GM12878 (cell line): ENCODE measurements around the gene G2E3. TPM values are rescaled to one million over a fixed set of nuclear protein-coding genes. Genes with fewer than 3 reads are reported as not detected.

Experiments used
- ATAC-seq: fragments of 200-7000 bp; cut with Tn5 transposase; 3 replicates; pipeline ENCODE4 v1.9.1; 2020; ENCODE audit warnings: mild to moderate bottlenecking, moderate library complexity
- BruUV-seq: library from RNA; stranded (reverse); fragments of 400-500 nt; replicated peaks from 2 replicates; lab custom pipeline; 2021; lab: Mats Ljungman, UMichigan
- CTCF ChIA-PET: fragments of 300-600 bp; sonication (Branson Sonifier 250); formaldehyde crosslinking; extraction: SDS; loops from one replicate; lab custom pipeline; 2021; ENCODE audit warnings: inconsistent platforms; lab: Yijun Ruan, JAX
- POLR2A ChIA-PET: fragments of 350-600 bp; formaldehyde crosslinking; extraction: SDS; loops from one replicate; lab custom pipeline; 2021; ENCODE audit warnings: inconsistent platforms; lab: Charles Lee
- RAD21 ChIA-PET: fragments of 300-600 bp; sonication (Branson Sonifier 250); formaldehyde crosslinking; loops from one replicate; lab custom pipeline; 2023; ENCODE audit warnings: antibody characterized with exemption; ENCODE audit not compliant: unreplicated experiment; lab: Charles Lee
- SMC1A ChIA-PET: fragments of 300-600 bp; sonication (Branson Sonifier 250); formaldehyde crosslinking; loops from one replicate; lab custom pipeline; 2023; ENCODE audit not compliant: unreplicated experiment, uncharacterized antibody; lab: Charles Lee
- DNase-seq: peaks from one replicate; pipeline ENCODE4 v3.0.0-alpha.2; 2011; ENCODE audit warnings: low read depth, low spot score
- FAIRE-seq: peaks from 3 replicates; lab custom pipeline; 2011; peaks lifted over from hg19 to GRCh38; lab: Jason Lieb, UNC
- H2AFZ ChIP-seq: 2 replicates; pipeline ENCODE4 v1.6.0; 2011; ENCODE audit warnings: low read depth, low read length, control low read depth; ENCODE audit not compliant: control insufficient read depth
- H3K27ac ChIP-seq: 2 replicates; pipeline ENCODE4 v1.5.1; 2011; ENCODE audit warnings: control low read depth; ENCODE audit not compliant: control insufficient read depth, insufficient read depth
- H3K27me3 ChIP-seq, 2 experiments: replicated peaks in 1 of 2; 2 replicates each; pipeline versions ENCODE4 v1.6.0 to v1.6.1; 2011; ENCODE audit warnings: low read length in 1 of 2; ENCODE audit not compliant: control insufficient read depth in 2 of 2, insufficient read depth in 2 of 2
- H3K36me3 ChIP-seq, 2 experiments: 2 replicates each; pipeline ENCODE4 v1.5.1; 2011; ENCODE audit warnings: low read length in 1 of 2; ENCODE audit not compliant: control insufficient read depth in 2 of 2, insufficient read depth in 2 of 2
- H3K4me1 ChIP-seq: 2 replicates; pipeline ENCODE4 v1.6.1; 2011; ENCODE audit warnings: mild to moderate bottlenecking, low read length, moderate library complexity, mixed read lengths; ENCODE audit not compliant: control insufficient read depth, insufficient read depth
- H3K4me2 ChIP-seq: 2 replicates; pipeline ENCODE4 v1.6.0; 2011; ENCODE audit warnings: control low read depth; ENCODE audit not compliant: control insufficient read depth, insufficient read depth
- H3K4me3 ChIP-seq: fragments of 200-600 bp; sonication (generic); 2 replicates; pipeline ENCODE4 v1.5.1; 2016
- H3K79me2 ChIP-seq: 2 replicates; pipeline ENCODE4 v1.6.0; 2011; ENCODE audit warnings: low read length; ENCODE audit not compliant: control insufficient read depth, insufficient read depth
- H3K9ac ChIP-seq: 2 replicates; pipeline ENCODE4 v1.8.0; 2011; ENCODE audit warnings: low read length, control low read depth, mixed read lengths; ENCODE audit not compliant: control insufficient read depth, insufficient read depth
- H3K9me3 ChIP-seq: replicated peaks from 3 replicates; pipeline ENCODE4 v1.5.1; 2011; ENCODE audit warnings: mild to moderate bottlenecking, low read length; ENCODE audit not compliant: control insufficient read depth, insufficient read depth
- H4K20me1 ChIP-seq: 2 replicates; pipeline ENCODE4 v1.6.0; 2011; ENCODE audit not compliant: control insufficient read depth, insufficient read depth
- ATF7 ChIP-seq: fragments of 450-650 bp; IDR thresholded peaks from 2 replicates; pipeline ENCODE4 v1.6.1; 2016; ENCODE audit warnings: low read depth, mild to moderate bottlenecking
- CBX5 ChIP-seq: sonication (generic); IDR thresholded peaks from 2 replicates; pipeline ENCODE4 v1.6.1; 2016; ENCODE audit warnings: low read depth, moderate library complexity, mild to moderate bottlenecking, inconsistent platforms
- IKZF1 ChIP-seq: fragments of 450-650 bp; conservative IDR thresholded peaks from 2 replicates; pipeline ENCODE4 v1.6.1; 2017; ENCODE audit warnings: antibody characterized with exemption, mild to moderate bottlenecking
- KLF5 ChIP-seq: fragments of 450-650 bp; IDR thresholded peaks from 2 replicates; pipeline ENCODE4 v1.6.1; 2014; ENCODE audit warnings: mild to moderate bottlenecking; ENCODE audit not compliant: partially characterized antibody
- NFYA ChIP-seq: IDR thresholded peaks from 2 replicates; pipeline ENCODE4 v1.6.1; 2011; ENCODE audit warnings: low read depth, mild to moderate bottlenecking, low read length, improper control_type of control experiment, borderline replicate concordance
- PML ChIP-seq: IDR thresholded peaks from 2 replicates; pipeline ENCODE4 v1.6.1; 2012; ENCODE audit warnings: low read length, inconsistent platforms
- POLR2A ChIP-seq: IDR thresholded peaks from 2 replicates; pipeline ENCODE4 v1.6.1; 2011; ENCODE audit warnings: low read depth, mild to moderate bottlenecking, low read length
- RAD21 ChIP-seq: IDR thresholded peaks from 2 replicates; pipeline ENCODE4 v1.6.1; 2011; ENCODE audit warnings: mild to moderate bottlenecking, low read depth, low read length, moderate library complexity; ENCODE audit not compliant: insufficient read depth
- SREBF1 ChIP-seq: IDR thresholded peaks from 2 replicates; pipeline ENCODE4 v1.6.1; 2012; ENCODE audit warnings: mild to moderate bottlenecking, low read length
- TARDBP ChIP-seq: IDR thresholded peaks from 2 replicates; pipeline ENCODE4 v1.6.1; 2016; ENCODE audit warnings: borderline replicate concordance
- ZNF384 ChIP-seq: IDR thresholded peaks from 2 replicates; pipeline ENCODE4 v1.6.1; 2012; ENCODE audit warnings: low read depth, mild to moderate bottlenecking, low read length, improper control_type of control experiment, borderline replicate concordance
- WGBS: methylation state at CpG from one replicate; pipeline ENCODE4 v1.1.6; 2016; ENCODE audit warnings: low lambda C conversion rate; ENCODE audit not compliant: insufficient replicate concordance, insufficient coverage; ENCODE audit errors: missing lambda C conversion rate; 5-methylcytosine and 5-hydroxymethylcytosine counted together
- in situ Hi-C: fragments of 300-500 bp; cut with MboI; formaldehyde crosslinking; loops from 9 replicates; pipeline ENCODE4 v1.14.3; 2018; ENCODE audit warnings: mixed read lengths
- intact Hi-C: fragments of 100-400 bp; cut with micrococcal nuclease; formaldehyde crosslinking; loops from one replicate; pipeline ENCODE4 v1.14.2; 2022; ENCODE audit not compliant: unreplicated experiment
- polyA plus RNA-seq, 11 experiments: library from polyadenylated mRNA; depleted of rRNA in 4 of 11; unstranded in 6 of 11; stranded (reverse) in 5 of 11; fragments of >200 nt; fragmentation: Nextera tagmentation in 4 of 11; fragmentation: Illumina TruSeq in 1 of 11; extraction: Ambion mirVana in 4 of 11; extraction: Trizol in 1 of 11; gene quantifications; 1 replicate in 1 of 11; 2 replicates in 10 of 11; pipeline versions ENCODE4 v1.2.1 to v1.2.3, GENCODE V29; 2011 to 2016; ENCODE audit warnings: inconsistent platforms in 2 of 11, missing spikeins in 2 of 11, low read depth in 1 of 11
- total RNA-seq, 4 experiments: library from RNA; depleted of rRNA in 3 of 4; stranded (reverse); fragments of >200 nt in 3 of 4; fragmentation: Illumina TruSeq in 1 of 4; extraction: Trizol in 1 of 4; gene quantifications; 2 replicates each; pipeline versions ENCODE4 v1.2.1 to v1.2.3, GENCODE V29; 2013 to 2021
- TF ChIP-seq, protein P1 (sequence below): fragments of 450-650 bp; IDR thresholded peaks from 2 replicates; pipeline ENCODE4 v1.6.1; 2016; ENCODE audit warnings: mild to moderate bottlenecking, moderate library complexity, borderline replicate concordance
- TF ChIP-seq, protein P2 (sequence below): fragments of 450-650 bp; IDR thresholded peaks from 2 replicates; pipeline ENCODE4 v1.6.1; 2017; ENCODE audit warnings: antibody characterized with exemption, mild to moderate bottlenecking, moderate library complexity
- TF ChIP-seq, protein P3 (sequence below): fragments of 450-650 bp; IDR thresholded peaks from 2 replicates; pipeline ENCODE4 v1.6.1; 2018; ENCODE audit warnings: borderline replicate concordance, mild to moderate bottlenecking; ENCODE audit not compliant: partially characterized antibody

The G2E3 gene
- total and polyA plus RNA-seq, 10 of the 15 experiments (the other 5 are each of a cell fraction or from before 2014, with no cell fraction given) = 10.0 to 38.0 (median 21.1) TPM

DNA sequence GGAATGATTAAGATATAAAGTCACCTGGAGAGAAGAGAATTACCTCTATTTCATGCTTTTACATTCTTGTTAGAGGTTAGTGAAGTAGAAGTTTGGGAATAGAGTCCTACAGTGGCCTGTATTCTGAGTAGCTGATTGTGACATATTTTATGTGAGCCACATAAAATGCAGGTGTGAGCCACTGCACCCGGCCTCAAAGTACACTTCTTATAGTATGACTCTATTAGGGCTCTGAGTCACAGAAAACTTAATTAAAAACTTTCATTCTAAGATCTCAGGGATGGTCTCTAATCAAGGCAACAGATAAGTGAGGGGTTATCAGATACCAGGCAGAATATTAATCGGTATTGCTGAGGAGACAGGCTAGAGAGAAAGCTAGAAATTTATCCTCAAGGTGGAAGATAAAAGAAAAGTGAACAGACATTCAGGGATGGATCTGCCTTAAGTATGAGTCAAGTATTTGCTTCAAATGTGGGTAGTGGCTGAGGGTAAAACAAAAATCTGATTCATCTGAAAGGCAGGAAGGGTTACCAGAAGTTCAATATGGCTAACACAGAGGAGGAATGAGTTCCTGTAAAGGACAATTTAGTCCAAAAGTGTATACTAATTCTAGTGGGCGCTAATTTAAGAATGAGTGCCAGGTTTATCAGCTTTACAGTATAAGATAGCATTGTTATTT, 5.5 kb upstream of the G2E3 start (continued):
- TF ChIP-seq, protein P1, sequence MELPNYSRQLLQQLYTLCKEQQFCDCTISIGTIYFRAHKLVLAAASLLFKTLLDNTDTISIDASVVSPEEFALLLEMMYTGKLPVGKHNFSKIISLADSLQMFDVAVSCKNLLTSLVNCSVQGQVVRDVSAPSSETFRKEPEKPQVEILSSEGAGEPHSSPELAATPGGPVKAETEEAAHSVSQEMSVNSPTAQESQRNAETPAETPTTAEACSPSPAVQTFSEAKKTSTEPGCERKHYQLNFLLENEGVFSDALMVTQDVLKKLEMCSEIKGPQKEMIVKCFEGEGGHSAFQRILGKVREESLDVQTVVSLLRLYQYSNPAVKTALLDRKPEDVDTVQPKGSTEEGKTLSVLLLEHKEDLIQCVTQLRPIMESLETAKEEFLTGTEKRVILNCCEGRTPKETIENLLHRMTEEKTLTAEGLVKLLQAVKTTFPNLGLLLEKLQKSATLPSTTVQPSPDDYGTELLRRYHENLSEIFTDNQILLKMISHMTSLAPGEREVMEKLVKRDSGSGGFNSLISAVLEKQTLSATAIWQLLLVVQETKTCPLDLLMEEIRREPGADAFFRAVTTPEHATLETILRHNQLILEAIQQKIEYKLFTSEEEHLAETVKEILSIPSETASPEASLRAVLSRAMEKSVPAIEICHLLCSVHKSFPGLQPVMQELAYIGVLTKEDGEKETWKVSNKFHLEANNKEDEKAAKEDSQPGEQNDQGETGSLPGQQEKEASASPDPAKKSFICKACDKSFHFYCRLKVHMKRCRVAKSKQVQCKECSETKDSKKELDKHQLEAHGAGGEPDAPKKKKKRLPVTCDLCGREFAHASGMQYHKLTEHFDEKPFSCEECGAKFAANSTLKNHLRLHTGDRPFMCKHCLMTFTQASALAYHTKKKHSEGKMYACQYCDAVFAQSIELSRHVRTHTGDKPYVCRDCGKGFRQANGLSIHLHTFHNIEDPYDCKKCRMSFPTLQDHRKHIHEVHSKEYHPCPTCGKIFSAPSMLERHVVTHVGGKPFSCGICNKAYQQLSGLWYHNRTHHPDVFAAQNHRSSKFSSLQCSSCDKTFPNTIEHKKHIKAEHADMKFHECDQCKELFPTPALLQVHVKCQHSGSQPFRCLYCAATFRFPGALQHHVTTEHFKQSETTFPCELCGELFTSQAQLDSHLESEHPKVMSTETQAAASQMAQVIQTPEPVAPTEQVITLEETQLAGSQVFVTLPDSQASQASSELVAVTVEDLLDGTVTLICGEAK = no peak
- TF ChIP-seq NFYA (no peak), ATF7 (no peak), PML (no peak), RAD21 (no peak)

DNA sequence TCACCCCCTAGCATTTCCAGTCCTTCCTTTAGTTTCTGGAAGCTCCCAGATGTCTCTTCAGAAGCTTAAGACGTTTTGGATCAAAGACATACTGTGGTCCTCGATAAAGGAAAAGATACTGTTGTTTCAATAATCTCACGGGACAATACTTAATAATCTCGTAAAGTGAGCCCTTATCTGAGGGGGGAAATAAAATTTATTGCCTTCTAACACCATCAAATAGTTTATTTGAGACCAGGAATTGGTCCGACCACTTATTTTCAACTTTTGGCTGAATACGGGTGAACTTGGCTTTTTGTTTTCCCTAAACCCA, 640 bp upstream of the G2E3 start:
- no TSS peak for BruUV-seq
- in situ Hi-C loops (no loop called here), intact Hi-C loops (no loop called here)
- RAD21 ChIA-PET = no interaction called here
- H3K27me3 ChIP-seq = no peaks in the 10 kb centered on the region; a peak in 1 of 4 replicates
- H3K4me1 ChIP-seq = no peaks in the 10 kb centered on the region
- peak overlapping the region; percentile 98 for H2AFZ ChIP-seq
- SMC1A ChIA-PET = no interaction called here
- H3K4me2 ChIP-seq = peak overlapping the region; percentile 94
- 0 out of 2 replicates have a peak overlapping the region, but pooled peaks have one; percentile 84 for H3K27ac ChIP-seq
- H3K9ac ChIP-seq = peak overlapping the region; percentile 78; the same call in 1 of the 2 replicates
- DNase-seq = no peak
- CTCF ChIA-PET = interaction anchor here (0.6 kb wide), 1 partner anchor 14 kb away, joined by 3 read pairs; no protein-coding TSS in a partner anchor
- peaks cover 2% of the 10 kb centered on the region; the same call in 1 of the 3 replicates for H3K9me3 ChIP-seq
- POLR2A ChIA-PET = interaction anchor here (0.8 kb wide), 1 partner anchor 64 kb away, joined by 3 read pairs; the partner anchor contains the start of gene SCFD1
- H3K36me3 ChIP-seq = no peaks in the 10 kb centered on the region
- no peak for ATAC-seq
- WGBS = 61% methylated on average over 6 of the region's 6 CpGs
- no peak for FAIRE-seq
- H3K4me3 ChIP-seq = peak overlapping the region; percentile 94
- H3K79me2 ChIP-seq = peaks cover 42% of the 10 kb centered on the region
- no peaks in the 10 kb centered on the region for H4K20me1 ChIP-seq
- TF ChIP-seq POLR2A (no peak), SREBF1 (no peak), CBX5 (no peak), KLF5 (no peak), ZNF384 (no peak), IKZF1 (no peak), TARDBP (no peak)
- TF ChIP-seq, protein P2, sequence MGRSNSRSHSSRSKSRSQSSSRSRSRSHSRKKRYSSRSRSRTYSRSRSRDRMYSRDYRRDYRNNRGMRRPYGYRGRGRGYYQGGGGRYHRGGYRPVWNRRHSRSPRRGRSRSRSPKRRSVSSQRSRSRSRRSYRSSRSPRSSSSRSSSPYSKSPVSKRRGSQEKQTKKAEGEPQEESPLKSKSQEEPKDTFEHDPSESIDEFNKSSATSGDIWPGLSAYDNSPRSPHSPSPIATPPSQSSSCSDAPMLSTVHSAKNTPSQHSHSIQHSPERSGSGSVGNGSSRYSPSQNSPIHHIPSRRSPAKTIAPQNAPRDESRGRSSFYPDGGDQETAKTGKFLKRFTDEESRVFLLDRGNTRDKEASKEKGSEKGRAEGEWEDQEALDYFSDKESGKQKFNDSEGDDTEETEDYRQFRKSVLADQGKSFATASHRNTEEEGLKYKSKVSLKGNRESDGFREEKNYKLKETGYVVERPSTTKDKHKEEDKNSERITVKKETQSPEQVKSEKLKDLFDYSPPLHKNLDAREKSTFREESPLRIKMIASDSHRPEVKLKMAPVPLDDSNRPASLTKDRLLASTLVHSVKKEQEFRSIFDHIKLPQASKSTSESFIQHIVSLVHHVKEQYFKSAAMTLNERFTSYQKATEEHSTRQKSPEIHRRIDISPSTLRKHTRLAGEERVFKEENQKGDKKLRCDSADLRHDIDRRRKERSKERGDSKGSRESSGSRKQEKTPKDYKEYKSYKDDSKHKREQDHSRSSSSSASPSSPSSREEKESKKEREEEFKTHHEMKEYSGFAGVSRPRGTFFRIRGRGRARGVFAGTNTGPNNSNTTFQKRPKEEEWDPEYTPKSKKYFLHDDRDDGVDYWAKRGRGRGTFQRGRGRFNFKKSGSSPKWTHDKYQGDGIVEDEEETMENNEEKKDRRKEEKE = no peak
- TF ChIP-seq, protein P3, sequence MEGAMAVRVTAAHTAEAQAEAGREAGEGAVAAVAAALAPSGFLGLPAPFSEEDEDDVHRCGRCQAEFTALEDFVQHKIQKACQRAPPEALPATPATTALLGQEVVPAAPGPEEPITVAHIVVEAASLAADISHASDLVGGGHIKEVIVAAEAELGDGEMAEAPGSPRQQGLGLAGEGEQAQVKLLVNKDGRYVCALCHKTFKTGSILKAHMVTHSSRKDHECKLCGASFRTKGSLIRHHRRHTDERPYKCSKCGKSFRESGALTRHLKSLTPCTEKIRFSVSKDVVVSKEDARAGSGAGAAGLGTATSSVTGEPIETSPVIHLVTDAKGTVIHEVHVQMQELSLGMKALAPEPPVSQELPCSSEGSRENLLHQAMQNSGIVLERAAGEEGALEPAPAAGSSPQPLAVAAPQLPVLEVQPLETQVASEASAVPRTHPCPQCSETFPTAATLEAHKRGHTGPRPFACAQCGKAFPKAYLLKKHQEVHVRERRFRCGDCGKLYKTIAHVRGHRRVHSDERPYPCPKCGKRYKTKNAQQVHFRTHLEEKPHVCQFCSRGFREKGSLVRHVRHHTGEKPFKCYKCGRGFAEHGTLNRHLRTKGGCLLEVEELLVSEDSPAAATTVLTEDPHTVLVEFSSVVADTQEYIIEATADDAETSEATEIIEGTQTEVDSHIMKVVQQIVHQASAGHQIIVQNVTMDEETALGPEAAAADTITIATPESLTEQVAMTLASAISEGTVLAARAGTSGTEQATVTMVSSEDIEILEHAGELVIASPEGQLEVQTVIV = no peak
